DMS114 treated with DMSO at 0.1 percent for 48 hours (cell line): ENCODE measurements around the gene NUDT4.
A peak's percentile ranks its signal among the peaks of the same experiment; 100 is the strongest.

Experiments used
- DNase-seq: peaks from one replicate; lab custom pipeline; 2025; ENCODE audit not compliant: unreplicated experiment; lab: John Stamatoyannopoulos, UW

Gene NUDT4

DNA sequence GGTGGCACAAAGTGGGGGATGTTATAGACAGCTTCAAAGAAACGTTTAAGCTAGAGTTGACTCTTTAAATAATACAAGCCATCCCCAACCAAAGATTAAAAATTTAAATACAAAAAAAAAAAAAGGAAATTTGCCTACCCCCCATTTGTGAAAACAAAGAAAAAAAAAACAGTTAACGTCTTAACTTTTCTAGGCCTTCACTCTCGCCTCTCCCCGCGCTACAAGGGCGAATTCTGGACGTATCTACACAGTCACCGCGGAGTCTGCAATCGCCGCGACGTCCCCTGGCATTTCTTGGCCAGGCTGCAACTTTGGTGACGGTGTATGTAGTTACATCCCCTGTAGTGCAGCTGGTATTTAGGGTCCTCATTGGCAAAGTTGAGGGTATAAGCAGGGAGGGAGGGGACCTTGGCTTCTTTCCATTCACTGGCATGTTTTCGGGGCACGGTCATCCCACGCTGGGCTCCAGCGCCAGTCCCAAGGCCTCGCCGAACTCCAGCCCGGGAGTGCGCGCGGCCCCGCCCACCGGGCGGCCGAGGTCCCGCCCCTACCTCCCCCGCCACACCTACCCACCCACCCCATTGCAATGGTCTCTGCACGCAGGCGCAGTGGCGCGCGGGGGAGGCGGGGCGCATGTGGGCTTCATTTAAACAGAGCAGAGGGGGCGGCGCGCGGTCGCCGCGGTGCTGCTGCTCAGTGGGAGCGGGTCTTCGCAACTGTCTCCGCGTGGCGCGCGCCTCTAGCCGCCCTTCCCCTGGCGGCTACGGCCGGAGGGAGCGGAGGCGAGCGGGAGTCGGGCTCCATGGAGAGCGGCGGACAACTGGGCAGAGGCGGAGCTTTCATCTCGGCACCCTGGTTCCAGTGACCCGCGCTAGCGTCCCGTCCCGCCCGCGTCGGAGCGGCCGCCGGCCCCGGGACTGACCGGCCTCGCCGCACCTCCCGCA lies at the start of gene NUDT4:
Gene NUDT4, plus strand, starts transcription at position 674 of the 944 bp plus-strand sequence. CDS start 398 bp downstream, outside the sequence.
- DNase-seq, result peak; percentile 84

DNA sequence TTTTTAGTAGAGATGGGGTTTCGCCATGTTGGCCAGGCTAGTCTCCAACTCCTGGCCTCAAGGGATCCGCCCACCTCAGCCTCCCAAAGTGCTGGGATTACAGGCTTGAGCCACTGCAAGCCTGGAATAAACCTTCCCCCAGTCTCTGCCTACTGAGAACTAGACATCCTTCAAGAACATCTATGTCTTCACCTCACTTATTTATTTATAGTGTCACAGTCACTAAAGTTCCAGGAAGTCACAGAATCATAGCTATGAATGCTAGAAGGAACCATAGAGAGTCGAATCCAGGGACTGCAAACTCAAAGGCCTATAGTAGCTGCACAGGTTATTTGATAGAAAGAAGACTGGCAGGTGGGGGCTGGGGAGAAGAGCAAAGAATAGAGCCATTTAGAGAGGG lies 44.7 kb upstream of the NUDT4 start:
- no peak for DNase-seq

DNA sequence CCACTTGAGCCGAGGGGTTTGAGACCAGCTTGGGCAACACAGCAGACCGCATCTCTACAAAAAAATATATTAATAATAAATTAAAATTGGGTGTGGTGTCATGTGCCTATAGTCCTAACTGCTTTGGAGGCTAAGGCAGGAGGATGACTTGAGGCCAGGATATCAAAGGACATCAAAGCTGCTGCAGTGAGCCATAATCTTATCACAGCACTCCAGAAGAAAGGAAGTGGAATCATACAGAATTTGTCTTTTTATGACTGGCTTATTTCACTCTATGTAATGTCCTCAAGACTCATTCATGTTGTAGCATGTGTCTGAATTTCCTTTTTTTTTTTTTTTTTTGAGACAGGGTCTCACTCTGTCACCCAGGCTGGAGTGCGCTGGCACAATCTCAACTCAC lies 43.9 kb upstream of the NUDT4 start:
- no peak for DNase-seq

DNA sequence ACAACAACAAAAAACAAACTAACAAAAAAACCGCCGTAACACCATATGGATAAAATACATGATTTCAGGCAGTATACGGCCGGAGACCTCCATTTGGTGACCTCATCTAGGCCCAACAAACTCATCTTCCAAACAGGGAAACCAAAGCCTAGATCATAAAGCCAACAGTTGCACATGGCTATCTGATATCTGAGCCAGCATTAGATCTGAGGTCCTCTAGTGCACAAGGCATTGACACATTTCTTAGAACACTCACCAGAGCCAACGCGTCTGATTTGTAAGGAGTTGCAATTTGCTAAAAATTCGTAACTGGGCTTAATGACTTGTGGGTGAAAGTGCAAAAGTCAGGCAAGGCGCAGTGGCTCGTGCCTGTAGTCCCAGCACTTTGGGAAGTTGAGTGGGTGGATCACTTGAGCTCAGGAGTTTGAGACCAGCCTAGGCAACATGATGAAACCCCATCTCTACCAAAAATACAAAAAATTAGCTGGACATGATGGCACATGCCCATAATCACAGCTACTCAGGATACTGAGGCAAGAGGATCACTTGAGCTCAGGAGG lies 42.0 kb upstream of the NUDT4 start:
- no peak for DNase-seq

DNA sequence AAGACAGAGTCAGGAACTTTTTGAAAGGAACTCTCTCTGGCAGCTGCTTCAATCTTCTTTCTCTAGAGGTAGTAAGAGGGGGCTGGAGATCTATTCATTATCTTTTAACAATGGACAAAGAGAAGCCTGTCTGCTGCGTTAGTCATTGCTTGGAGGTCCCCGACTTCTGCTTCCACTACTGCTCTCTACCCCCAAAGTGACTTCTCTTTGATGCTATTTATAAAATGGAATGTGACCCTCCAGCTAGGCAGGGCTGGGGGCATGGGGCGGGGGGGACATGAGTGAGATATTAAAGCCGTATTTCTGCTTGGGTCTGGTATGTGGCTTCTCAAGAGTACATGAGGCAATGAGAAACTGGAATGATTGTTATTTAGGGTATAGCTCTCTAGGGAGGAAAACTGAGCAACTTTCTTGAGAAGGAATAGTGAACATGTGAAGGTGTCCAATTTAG lies 41.4 kb upstream of the NUDT4 start:
- DNase-seq, result no peak

DNA sequence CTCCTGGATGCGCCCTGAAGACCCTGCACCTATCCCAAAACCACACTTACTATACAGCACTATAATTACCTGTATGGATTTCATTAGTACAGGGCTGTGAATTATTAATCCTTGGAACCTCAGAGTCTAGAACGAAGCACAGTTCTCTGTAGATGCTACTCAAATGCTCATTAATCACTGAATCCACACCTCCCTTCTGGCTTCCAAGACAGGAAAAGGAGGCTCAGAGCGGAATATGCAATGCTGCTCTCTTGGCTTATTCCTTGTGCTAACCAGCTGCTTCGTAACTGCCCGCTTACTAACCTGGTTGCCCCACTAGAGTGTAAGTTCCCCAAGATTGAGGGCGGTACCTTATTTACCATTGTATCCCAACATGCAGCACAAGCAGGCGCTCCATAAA lies 39.1 kb upstream of the NUDT4 start:
- DNase-seq, result no peak

DNA sequence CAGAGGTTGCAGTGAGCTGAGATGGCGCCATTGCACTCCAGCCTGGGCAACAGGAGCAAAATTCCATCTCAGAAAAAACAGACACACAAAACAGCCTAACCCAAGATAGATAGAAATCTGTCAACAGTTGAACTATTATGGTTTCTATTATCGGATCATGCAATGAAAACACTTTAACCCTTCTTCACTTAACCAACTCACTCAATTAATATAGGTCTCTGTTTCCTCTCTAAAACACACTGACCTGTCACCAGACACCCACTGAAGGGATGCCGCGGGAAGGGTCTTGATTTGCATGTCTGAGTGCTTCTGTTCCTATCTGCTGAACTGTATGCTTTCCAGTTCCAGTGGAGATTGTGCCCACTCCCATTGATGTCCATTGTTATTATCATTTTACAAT lies 38.0 kb upstream of the NUDT4 start:
- no peak for DNase-seq

DNA sequence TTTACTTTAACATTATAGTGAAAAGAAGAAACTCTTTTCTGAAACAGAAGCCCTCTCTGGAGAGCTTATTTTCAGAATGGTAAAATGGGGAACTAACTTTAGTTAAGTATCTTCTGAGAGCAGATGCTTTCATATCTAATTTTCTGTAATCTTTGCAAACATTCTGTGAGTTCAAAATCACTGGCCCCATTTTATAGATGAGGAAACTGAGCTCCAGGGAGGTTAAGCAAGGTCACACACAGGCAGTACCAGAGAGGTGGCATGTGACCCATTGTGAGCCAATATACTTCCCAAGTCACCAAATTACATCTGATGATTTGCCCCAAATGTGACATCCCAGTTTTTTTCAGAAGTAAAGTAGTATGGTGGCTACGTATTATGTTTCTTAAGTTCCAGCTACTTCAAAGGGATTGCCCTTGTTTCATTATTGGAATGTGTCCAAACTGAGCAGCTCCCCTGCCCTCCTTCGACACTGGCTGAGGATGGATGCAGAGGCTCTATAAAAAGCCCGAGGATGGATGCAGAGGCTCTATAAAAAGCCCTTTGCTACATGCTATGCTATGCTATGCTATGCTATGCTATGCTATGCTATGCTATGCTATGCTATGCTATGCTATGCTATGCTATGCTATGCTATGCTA lies 36.2 kb upstream of the NUDT4 start:
- no peak for DNase-seq

DNA sequence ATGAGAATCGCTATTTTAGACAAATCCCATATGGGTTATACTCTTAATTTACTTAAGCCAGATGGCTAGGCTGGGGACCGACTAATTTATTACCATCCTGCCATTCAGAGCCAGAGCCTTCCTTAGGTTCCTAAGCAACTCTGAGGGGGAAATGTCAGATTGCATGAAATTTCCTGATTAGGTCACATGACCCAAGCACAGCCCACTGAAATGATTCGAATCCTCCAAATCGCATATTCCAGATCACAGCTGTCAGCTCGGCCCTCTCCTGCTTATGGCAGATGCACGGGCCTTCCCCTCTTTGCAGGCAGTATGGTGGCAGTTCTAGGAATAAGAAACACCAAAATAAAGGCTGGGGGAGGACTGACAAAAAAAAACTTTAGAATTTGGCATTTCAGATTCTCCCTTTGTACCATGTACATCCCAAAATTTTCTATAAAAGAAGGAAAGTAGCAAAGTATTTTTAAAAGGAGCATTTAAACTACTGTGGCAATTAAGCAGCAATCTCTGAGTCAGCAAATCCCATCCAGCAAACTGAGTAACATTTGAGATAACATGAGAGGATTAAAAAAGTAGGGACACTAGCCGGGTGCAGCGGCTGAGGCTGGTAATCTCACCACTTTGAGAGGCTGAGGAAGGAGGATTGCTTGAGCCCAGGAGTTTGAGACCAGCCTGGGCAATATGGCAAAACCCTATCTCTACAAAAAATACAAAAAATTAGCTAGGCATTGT lies 30.5 kb upstream of the NUDT4 start:
- DNase-seq, result no peak

DNA sequence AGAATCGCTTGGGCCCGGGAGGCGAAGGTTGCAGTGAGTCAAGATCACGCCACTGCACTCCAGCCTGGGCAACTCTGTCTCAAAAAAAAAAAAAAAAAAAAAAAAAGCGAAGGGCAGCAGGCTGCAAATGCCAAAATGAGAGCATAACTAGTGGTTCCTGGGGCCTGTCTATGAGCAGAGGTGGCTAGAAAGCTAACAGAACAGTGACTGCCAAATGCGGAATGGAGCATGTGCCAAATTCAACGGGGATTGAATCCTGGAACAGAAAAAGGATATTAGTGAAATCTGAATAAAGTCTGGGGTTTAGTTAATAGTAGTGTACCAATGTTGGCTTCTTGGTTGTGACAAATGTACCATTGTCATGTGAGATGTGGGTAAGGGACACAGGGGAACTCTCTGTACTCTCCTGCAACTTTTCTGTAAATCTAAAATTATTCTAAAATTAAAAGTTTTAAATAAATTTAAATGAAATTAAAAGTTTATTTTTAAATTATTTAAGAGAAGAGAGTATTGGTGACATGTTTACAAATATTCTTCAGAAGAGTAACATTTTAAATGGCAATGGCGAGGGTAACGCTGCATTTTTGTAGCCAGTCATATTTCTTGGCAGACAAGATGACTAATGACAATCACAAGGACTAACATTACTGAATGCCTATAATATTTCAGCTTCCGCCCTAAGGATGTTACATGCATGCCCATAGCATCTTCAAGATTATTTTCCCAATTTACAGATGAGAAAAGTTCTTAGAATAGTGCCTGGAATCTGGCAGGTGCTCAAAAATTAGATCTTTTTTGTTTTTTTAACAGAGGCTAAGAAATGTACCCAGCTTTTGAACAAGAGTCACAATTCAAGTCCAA lies 28.9 kb upstream of the NUDT4 start:
- no peak for DNase-seq

DNA sequence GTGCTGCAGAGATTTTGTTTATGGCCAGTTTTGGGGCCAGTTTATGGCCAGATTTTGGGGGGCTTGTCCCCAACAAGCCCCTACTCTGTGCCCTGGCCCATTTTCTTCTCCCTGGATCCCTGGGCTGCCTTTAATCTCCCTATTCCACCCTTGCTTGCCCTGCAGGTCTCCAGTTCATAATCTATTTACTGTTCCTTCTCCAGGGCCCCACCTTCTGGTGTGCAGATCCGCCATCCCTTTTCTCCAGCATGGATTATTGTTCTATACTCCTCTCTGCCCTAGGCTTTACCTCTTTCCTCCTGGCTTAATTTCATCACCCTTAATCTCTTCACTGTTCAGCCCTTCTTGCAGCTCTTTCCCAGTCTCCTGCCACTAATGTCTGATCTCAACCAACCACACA lies 26.0 kb upstream of the NUDT4 start:
- DNase-seq, result no peak

DNA sequence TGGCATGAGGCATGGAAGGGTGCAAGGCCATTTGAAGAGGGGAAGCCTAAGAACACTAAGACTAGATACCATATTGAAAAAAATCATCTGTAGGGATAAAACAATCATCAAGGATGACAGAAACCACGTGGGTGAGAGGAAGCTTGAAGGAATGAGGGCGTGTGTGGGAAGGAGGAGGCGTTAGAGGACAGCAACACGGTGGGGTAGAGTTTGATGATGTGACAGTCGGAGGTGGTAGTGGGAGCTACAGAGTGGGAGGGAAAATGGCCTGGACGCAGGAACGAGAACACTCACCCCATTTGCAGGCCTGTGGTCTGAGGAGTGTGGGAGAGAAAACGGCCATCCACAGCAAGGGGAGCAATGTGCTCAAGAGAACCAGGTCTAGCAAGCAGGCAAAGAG lies 25.4 kb upstream of the NUDT4 start:
- no peak for DNase-seq

DNA sequence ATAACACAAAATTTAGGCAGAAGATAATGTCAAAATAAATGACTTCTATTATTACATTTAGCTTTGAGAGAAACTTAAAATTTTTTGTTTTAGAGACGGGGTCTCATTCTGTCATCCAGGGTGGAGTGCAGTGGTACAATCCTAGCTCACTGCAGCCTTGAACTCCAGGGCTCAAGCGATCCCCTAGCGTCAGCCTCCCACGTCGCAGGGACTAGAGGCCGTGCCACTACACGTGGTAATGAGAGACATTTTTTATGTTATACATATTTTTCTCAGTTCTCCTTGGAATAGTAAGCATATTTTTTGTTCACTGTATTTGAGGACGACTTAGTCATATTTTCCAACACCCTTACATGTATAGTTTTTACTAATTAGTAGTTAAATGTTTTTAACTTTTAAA lies 21.5 kb upstream of the NUDT4 start:
- DNase-seq, result no peak

DNA sequence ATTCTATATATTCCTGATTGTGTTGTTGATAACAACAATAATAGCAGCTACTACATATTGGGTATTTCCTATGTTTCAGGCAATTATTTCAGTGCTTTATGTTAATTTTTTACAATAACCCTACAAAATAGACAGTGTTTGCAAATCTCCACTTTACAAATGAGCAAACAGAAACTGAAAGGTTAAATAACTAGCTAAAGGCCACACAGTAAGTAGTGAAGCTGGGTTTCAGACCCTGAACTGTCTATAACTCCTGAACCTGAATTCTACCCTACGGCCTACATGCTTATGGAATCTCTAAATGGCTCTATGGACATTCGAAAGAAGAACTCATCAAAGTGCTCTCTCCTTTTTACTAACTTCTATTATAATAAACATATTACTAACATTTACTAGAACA lies 19.7 kb upstream of the NUDT4 start:
- DNase-seq, result no peak

DNA sequence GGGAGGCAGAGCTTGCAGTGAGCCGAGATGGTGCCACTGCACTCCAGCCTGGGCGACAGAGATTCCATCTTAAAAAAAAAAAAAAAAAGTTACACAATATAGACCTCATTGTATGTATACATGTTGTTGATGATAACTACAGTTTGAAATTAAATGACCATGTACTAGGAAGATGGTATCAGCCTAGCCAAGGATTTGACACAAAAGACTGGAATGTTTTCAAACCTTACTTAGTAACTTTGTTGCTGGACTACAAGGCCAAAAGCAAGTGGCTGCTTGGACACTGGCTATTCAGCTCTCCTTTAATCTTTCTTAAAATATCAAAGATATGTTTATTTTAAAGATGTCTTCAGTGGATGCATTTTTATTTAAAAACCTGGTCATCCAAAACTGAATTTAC lies 18.9 kb upstream of the NUDT4 start:
- DNase-seq, result no peak

DNA sequence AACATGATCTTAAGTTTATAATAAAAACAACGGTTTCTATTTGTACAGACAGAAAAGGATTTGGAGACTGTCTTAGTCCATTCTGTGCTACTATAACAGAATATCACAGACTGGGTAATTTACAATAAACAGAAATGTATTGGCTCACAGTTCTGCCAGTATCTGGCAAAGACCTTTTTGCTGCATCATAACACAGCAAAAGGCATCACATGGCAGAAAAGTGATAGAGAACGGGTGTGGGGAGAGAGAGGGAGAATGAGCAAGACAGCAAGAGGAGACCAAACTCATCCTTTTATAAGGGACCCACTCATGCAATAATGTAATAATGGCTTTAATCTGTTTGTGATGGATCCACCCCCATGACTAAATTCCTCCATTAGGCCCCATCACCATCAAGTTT lies 17.0 kb upstream of the NUDT4 start:
- no peak for DNase-seq

DNA sequence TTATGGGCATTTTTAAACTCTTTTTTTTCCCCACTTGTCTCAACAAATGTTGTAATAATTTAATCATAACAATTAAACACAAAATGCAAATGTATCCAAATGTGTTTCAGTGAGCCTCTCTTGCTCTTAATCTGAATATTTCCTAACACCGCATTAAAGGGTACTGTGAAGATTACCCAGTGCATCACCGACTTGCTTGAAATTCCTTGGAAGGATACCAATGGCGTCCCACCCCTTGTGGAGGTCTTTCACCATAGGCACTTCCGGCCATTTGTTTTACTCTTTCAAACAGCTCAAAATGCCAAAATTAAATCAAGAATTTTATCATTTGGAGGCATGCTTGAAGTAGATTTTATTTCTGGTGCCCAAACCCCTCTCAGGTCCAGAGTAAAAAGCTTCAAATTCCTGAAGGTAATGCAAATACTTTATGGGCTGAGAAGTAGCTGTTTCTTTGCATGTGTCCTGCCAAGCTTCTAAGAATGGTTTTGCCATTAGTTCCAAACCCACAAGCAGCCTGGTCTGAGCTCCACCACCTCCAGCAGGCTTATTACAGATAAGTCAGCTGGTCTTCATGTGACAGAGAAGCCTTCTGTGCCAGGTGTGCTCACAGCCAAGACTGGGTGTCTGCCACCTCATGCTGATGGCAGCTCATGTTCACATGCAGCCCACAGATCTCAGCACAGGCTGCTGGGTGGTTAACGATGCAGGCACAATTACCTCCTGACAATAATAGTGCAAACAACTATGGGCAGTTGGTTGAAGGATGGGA lies 16.4 kb upstream of the NUDT4 start:
- no peak for DNase-seq

DNA sequence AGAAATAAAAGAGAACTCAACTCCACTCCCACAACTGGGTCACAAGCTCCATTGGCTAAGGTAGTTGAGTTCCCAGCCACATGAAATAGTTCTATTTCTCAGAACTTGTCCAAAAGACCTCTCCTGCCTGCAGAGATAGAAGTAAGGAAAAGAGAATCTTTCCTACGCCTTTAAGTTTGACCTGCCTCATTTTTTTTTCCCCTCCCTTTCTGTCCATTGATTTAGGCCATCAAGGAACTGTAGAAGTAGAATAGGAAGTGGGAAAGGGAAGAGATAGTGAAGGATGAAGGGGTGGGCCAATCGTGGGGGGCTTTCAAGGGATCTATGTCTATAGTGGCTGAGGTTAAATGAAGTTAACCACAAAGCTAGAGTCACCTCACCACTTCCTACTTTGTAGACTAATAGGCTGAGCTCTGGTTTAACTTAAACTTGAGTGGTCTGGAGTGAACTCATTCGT lies 13.9 kb upstream of the NUDT4 start:
- DNase-seq, result no peak

DNA sequence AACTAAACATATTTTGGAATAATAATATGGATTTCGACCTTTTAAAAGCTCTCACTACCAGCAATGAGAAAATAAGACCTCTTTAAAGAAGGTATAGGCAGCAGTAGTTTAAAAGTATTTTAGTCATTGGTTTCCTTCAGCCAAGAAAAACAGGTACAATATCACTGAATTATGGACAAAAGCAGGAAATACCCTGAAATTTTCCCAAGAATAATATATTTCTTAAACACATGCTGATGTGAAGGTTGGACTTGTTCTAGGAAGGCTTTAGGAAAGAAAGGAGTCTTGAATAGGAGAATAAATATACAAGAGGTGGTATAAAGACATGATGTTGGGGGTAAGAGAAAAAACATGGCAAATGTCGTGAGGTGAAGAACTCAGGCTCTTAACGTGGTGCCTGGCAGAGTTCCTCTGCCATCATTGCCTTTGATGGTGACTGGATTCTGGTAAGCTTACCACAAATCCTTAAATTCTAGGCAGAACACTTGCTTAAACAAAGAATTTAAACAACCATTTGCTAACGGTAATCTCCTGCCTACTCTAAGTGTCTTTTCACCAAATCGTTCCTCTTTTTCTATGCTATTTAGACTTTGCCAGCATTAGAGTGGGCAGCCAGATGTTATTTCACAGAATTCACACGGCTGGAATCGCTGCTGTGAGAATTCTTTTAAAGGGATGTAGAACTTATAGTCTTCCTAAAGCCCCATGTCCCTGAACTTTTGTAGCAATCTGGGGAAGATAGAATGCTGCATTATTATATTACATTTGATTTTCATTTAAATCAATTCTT lies 11.9 kb upstream of the NUDT4 start:
- DNase-seq, result no peak
